PC-9 (cell line): ENCODE results near the gene CALML5.

ENCODE experiments used
- EZH2 ChIP-seq: fragments of 200-600 bp; sonication (generic); IDR thresholded peaks from 2 replicates; pipeline ENCODE4 v1.8.0; 2017; ENCODE audit warnings: antibody characterized with exemption, low read depth
- TF ChIP-seq, protein P1 (sequence below): fragments of 200-600 bp; sonication (generic); conservative IDR thresholded peaks from 2 replicates; pipeline ENCODE4 v1.6.1; 2017; ENCODE audit warnings: mixed run types, antibody characterized with exemption, mild to moderate bottlenecking, moderate library complexity

DNA sequence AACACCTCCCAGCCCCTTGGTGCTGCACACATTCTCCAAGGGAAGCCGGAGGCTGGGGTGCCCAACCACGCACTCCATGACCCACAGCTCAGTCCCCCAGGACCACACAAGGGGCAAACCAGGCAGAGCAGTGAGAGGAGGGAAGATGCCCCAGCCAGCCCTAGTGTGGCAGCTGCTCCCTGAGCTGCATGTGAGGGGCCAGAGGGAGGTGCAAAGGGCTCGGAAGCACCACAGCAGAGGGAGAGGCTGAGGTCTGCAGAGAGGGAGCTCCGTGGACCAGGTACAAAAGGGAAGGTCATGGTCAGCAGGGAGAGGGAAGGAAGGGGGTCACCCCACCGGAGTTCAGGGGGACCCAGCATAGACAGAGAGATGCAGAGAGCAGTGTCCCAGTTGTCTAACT, 1.5 kb upstream of the CALML5 start:
- TF ChIP-seq, protein P1, sequence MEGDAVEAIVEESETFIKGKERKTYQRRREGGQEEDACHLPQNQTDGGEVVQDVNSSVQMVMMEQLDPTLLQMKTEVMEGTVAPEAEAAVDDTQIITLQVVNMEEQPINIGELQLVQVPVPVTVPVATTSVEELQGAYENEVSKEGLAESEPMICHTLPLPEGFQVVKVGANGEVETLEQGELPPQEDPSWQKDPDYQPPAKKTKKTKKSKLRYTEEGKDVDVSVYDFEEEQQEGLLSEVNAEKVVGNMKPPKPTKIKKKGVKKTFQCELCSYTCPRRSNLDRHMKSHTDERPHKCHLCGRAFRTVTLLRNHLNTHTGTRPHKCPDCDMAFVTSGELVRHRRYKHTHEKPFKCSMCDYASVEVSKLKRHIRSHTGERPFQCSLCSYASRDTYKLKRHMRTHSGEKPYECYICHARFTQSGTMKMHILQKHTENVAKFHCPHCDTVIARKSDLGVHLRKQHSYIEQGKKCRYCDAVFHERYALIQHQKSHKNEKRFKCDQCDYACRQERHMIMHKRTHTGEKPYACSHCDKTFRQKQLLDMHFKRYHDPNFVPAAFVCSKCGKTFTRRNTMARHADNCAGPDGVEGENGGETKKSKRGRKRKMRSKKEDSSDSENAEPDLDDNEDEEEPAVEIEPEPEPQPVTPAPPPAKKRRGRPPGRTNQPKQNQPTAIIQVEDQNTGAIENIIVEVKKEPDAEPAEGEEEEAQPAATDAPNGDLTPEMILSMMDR: no peak
- TF ChIP-seq EZH2: no peak
